A673 (cell line): ENCODE results near the gene ARHGEF2. TPM values are rescaled to one million over a fixed set of nuclear protein-coding genes. Genes with fewer than 3 reads are reported as not detected.
A peak's percentile ranks its signal among the peaks of the same experiment; 100 is the strongest.

Source experiments
- BruUV-seq: library from RNA; stranded (reverse); fragments of 400-500 nt; replicated peaks from 2 replicates; lab custom pipeline; 2021; lab: Mats Ljungman, UMichigan
- CTCF ChIA-PET: fragments of 300-600 bp; sonication (Branson Sonifier 250); formaldehyde crosslinking; loops from one replicate; lab custom pipeline; 2022; ENCODE audit warnings: antibody characterized with exemption; lab: Charles Lee
- POLR2A ChIA-PET: fragments of 300-600 bp; sonication (Branson Sonifier 250); formaldehyde crosslinking; loops from one replicate; lab custom pipeline; 2022; ENCODE audit warnings: antibody characterized with exemption; ENCODE audit not compliant: low non-redundant PET; lab: Charles Lee
- DNase-seq: peaks from one replicate; pipeline ENCODE4 v3.0.0-alpha.2; 2015; ENCODE audit warnings: low spot score
- H3K27ac ChIP-seq: fragments of 200-600 bp; sonication (generic); 2 replicates; pipeline ENCODE4 v1.5.1; 2016; ENCODE audit warnings: mixed run types, low read depth, mild to moderate bottlenecking, mixed read lengths, antibody characterized with exemption, low read length; ENCODE audit not compliant: poor library complexity, severe bottlenecking
- H3K27me3 ChIP-seq: fragments of 200-600 bp; sonication (generic); replicated peaks from 2 replicates; pipeline ENCODE4 v1.6.1; 2017; ENCODE audit warnings: mixed run types, low read depth, mild to moderate bottlenecking, mixed read lengths, antibody characterized with exemption, low read length; ENCODE audit not compliant: insufficient read depth, poor library complexity
- H3K36me3 ChIP-seq: fragments of 200-600 bp; sonication (generic); 2 replicates; pipeline ENCODE4 v1.6.1; 2016; ENCODE audit warnings: mixed run types, mild to moderate bottlenecking, mixed read lengths, antibody characterized with exemption, low read length; ENCODE audit not compliant: insufficient read depth, poor library complexity, severe bottlenecking
- H3K4me1 ChIP-seq: fragments of 200-600 bp; sonication (generic); 2 replicates; pipeline ENCODE4 v1.6.1; 2017; ENCODE audit warnings: mixed run types, mild to moderate bottlenecking, mixed read lengths, antibody characterized with exemption, low read length; ENCODE audit not compliant: insufficient read depth, poor library complexity, severe bottlenecking
- H3K4me3 ChIP-seq: fragments of 200-600 bp; sonication (generic); 2 replicates; pipeline ENCODE4 v1.5.1; 2016; ENCODE audit warnings: low read depth, mixed run types, mild to moderate bottlenecking, mixed read lengths, low read length; ENCODE audit not compliant: poor library complexity, severe bottlenecking
- H3K9me3 ChIP-seq: fragments of 200-600 bp; sonication (generic); 2 replicates; pipeline ENCODE4 v1.6.1; 2016; ENCODE audit warnings: mixed run types, low read depth, mild to moderate bottlenecking, mixed read lengths, antibody characterized with exemption, low read length; ENCODE audit not compliant: poor library complexity, severe bottlenecking
- EZH2 ChIP-seq: fragments of 200-600 bp; sonication (generic); IDR thresholded peaks from 2 replicates; pipeline ENCODE4 v1.6.1; 2017; ENCODE audit warnings: borderline replicate concordance, low read depth, mild to moderate bottlenecking, mixed read lengths, antibody characterized with exemption, low read length; ENCODE audit not compliant: poor library complexity, severe bottlenecking
- intact Hi-C: fragments of 100-400 bp; cut with micrococcal nuclease; formaldehyde crosslinking; loops from one replicate; pipeline ENCODE4 v1.10.0; 2022; ENCODE audit not compliant: unreplicated experiment
- total RNA-seq: library from RNA; stranded (reverse); gene quantifications from 2 replicates; pipeline ENCODE4 v1.2.3, GENCODE V29; 2021
- TF ChIP-seq, protein P1 (sequence below): fragments of 300-800, 200-600 bp; sonication (generic); conservative IDR thresholded peaks from 2 replicates; pipeline ENCODE4 v1.5.1; 2017; ENCODE audit warnings: low read depth, mild to moderate bottlenecking, antibody characterized with exemption, low read length, moderate library complexity, mixed read lengths

ARHGEF2 gene
- total RNA-seq, 1 experiment from 2014 or later, result 148 TPM

DNA sequence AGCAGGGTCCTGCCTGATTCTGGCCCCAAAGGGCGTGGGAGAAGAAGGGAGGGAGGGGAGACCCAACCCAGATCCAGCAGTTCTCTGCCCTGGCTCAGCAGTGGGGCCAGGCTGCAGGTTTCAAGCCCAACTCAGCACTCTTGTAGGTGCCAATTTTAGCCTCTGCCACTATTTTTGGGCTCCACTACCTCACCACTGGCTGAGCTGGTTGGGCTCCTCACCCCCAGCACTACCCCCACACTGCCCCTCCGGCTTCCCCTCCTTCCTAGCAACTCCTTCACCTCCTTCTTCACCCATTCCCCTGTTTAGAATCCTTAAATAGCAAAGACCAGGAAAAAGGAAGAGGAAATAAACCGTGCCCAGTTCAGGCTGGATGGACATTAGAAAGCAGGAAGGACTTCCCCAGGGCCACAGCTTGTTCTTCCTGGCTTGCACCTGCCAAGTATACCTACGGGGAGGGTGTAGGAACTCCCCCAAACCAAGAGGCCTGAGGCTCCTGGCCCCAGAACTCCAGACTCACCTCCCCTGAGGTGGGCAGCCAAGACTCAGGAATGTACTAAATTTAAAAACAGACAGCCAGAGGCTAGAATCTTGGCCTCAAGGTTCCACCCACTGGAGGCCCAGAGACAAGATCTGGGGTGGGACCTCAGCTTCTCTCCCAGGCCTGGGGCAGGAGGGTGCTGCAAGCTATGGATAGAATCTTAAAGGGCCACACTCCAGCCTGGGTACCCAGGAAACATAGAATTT lies 1.4 kb upstream of the ARHGEF2 start:
- TF ChIP-seq, protein P1, sequence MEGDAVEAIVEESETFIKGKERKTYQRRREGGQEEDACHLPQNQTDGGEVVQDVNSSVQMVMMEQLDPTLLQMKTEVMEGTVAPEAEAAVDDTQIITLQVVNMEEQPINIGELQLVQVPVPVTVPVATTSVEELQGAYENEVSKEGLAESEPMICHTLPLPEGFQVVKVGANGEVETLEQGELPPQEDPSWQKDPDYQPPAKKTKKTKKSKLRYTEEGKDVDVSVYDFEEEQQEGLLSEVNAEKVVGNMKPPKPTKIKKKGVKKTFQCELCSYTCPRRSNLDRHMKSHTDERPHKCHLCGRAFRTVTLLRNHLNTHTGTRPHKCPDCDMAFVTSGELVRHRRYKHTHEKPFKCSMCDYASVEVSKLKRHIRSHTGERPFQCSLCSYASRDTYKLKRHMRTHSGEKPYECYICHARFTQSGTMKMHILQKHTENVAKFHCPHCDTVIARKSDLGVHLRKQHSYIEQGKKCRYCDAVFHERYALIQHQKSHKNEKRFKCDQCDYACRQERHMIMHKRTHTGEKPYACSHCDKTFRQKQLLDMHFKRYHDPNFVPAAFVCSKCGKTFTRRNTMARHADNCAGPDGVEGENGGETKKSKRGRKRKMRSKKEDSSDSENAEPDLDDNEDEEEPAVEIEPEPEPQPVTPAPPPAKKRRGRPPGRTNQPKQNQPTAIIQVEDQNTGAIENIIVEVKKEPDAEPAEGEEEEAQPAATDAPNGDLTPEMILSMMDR, result no peak
- no peak for TF ChIP-seq EZH2
- Histone ChIP-seq H3K9me3 (no peaks in the 10 kb centered on the region), H3K4me1 (peaks cover 84% of the 10 kb centered on the region), H3K4me3 (peak overlapping the region; percentile 95), H3K27me3 (no peaks in the 10 kb centered on the region), H3K36me3 (no peaks in the 10 kb centered on the region), H3K27ac (peak overlapping the region; percentile 95)
- ChIA-PET CTCF (interaction anchor here (0.8 kb wide), 1 partner anchor 10 kb away, joined by 3 read pairs; no protein-coding TSS in a partner anchor), POLR2A (no interaction called here)
- intact Hi-C loops, result loop anchor here (5.0 kb wide), 1 partner anchor 37 kb away; the partner anchor contains the start of gene RXFP4
- BruUV-seq, result no TSS peak
- DNase-seq, result no peak

DNA sequence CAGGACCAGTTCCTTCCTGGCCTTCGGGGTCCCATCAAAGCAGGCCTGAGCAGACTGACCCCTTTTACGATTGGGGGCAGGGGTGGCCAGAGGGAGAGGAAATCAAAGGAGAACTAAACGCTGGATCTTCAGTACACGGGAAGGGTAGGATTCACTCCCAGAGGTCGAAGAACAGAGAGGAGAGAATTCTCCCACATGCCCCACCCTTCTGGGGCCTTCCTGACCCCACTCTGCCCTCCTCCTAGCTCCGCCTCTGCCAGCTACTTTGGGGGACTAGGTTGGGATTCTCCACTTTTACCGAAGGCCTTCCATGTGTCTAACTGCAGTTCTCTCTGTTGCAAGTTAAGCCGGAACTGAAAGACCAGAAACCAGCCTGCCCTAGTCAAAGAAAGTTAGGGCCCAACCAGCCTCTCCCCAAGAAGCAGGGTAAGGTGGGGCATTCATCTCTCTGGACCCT lies 654 bp upstream of the ARHGEF2 start:
- no peaks in the 10 kb centered on the region for H3K36me3 ChIP-seq
- ChIA-PET CTCF (interaction anchor here (0.6 kb wide), 2 partner anchors 16 to 137 kb away, joined by 3 read pairs; no protein-coding TSS in a partner anchor), POLR2A (interaction anchor here (0.6 kb wide), 1 partner anchor 38 kb away, joined by 17 read pairs; no protein-coding TSS in a partner anchor)
- BruUV-seq, result TSS peak; percentile 50
- no peaks in the 10 kb centered on the region for H3K27me3 ChIP-seq
- peak overlapping the region; percentile 95 for H3K27ac ChIP-seq
- intact Hi-C loops, result loop anchor here (5.0 kb wide), 1 partner anchor 37 kb away; the partner anchor contains the start of gene RXFP4
- peaks cover 81% of the 10 kb centered on the region for H3K4me1 ChIP-seq
- DNase-seq, result no peak
- TF ChIP-seq, protein P1, result no peak
- TF ChIP-seq EZH2, result no peak
- peak overlapping the region; percentile 95 for H3K4me3 ChIP-seq
- no peaks in the 10 kb centered on the region for H3K9me3 ChIP-seq

DNA sequence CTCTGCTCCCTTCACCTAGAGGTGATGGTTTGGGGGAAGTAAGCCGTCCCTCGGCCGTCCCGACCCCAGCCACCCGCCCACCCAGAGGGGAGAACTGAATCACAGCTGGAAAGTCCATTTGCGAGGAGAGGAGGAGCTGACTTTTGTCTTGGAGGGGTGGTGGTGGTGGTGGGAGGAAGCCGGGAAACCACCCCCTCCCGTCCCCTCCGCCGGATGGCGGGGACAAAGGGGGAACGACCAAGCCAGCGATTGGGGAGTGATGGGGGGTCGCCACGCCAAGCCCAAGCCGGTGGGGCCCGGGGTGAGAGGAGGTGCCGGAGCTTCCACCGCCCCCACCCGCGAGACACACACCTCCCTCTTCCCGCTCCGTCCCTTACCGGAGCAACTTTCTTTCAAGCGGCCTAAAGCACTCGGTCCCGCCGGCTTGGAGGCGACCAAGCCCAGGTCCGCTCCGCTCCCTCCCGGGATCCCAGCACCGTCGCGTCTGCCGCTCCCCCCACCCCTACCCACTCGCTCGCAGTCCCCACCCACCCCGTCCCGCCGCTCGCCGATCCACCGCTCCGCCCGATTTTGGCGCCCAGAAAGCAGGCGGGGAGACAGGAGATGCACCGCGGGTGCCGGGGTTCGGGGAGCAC lies 540 bp downstream of the ARHGEF2 start:
- intact Hi-C loops, result loop anchor here (5.0 kb wide), 1 partner anchor 36 kb away; the partner anchor contains the start of gene RXFP4
- POLR2A ChIA-PET, result interaction anchor here (0.6 kb wide), 2 partner anchors 38 to 1574 kb away, joined by 7 read pairs; no protein-coding TSS in a partner anchor
- BruUV-seq, result no TSS peak

More for the DNA sequence above, 540 bp downstream of the ARHGEF2 start:
- Histone ChIP-seq H3K9me3 (no peaks in the 10 kb centered on the region), H3K4me1 (peaks cover 69% of the 10 kb centered on the region), H3K27me3 (no peaks in the 10 kb centered on the region), H3K36me3 (peaks cover under 1% of the 10 kb centered on the region), H3K27ac (peak overlapping the region; percentile 95), H3K4me3 (peak overlapping the region; percentile 95)
- DNase-seq, result peak; percentile 62
- CTCF ChIA-PET, result interaction anchor here (0.6 to 1.3 kb wide), 6 partner anchors 12 to 359 kb away, joined by 3 to 7 read pairs (median 4); no protein-coding TSS in a partner anchor
- TF ChIP-seq, protein P1, result no peak
- TF ChIP-seq EZH2, result no peak
